Lung (tissue), 12 donors: Measurements from ENCODE around the gene MICAL2. TPM values are rescaled to one million over a fixed set of nuclear protein-coding genes. Genes with fewer than 3 reads are reported as not detected.

Source experiments
- ATAC-seq: fragments of 200-7000 bp; cut with Tn5 transposase; one replicate; pipeline ENCODE4 v1.9.1; 2020; ENCODE audit warnings: moderate number of reproducible peaks; ENCODE audit not compliant: insufficient read depth, low FRiP score
- DNase-seq, 3 donors: peaks; one replicate each; pipeline ENCODE4 v3.0.0-alpha.2; 2013 to 2017
- H3K27ac ChIP-seq, 2 donors: one replicate each; pipeline ENCODE4 v1.5.1; 2013; ENCODE audit warnings: mild to moderate bottlenecking in 2 of 2, moderate library complexity in 2 of 2, control low read depth in 1 of 2, inconsistent platforms in 1 of 2, low read depth in 1 of 2, low read length in 1 of 2
- H3K27me3 ChIP-seq, 3 donors: one replicate each; pipeline ENCODE4 v1.5.1; 2013; ENCODE audit warnings: low read length in 2 of 3; ENCODE audit not compliant: control insufficient read depth in 3 of 3, insufficient read depth in 3 of 3
- H3K36me3 ChIP-seq, 4 donors: one replicate each; pipeline ENCODE4 v1.5.1; 2013; ENCODE audit warnings: low read length in 4 of 4, mild to moderate bottlenecking in 1 of 4, moderate library complexity in 1 of 4; ENCODE audit not compliant: control insufficient read depth in 4 of 4, insufficient read depth in 4 of 4
- H3K4me1 ChIP-seq, 5 donors: one replicate each; pipeline ENCODE4 v1.5.1; 2013; ENCODE audit warnings: low read length in 5 of 5, mild to moderate bottlenecking in 2 of 5, moderate library complexity in 1 of 5; ENCODE audit not compliant: control insufficient read depth in 5 of 5, insufficient read depth in 5 of 5
- H3K4me3 ChIP-seq: one replicate; pipeline ENCODE4 v1.5.1; 2013; ENCODE audit warnings: mild to moderate bottlenecking, control low read depth, moderate library complexity
- H3K9ac ChIP-seq, 2 donors: one replicate each; pipeline ENCODE4 v1.5.1; 2013; ENCODE audit warnings: low read length in 2 of 2, control low read depth in 1 of 2; ENCODE audit not compliant: insufficient read depth in 1 of 2
- H3K9me3 ChIP-seq, 4 donors: one replicate each; pipeline ENCODE4 v1.5.1; 2013; ENCODE audit warnings: low read length in 3 of 4, mild to moderate bottlenecking in 1 of 4, moderate library complexity in 1 of 4; ENCODE audit not compliant: control insufficient read depth in 4 of 4, insufficient read depth in 3 of 4
- CTCF ChIP-seq: IDR thresholded peaks from 2 replicates; pipeline ENCODE4 v1.5.1; 2012; ENCODE audit warnings: mild to moderate bottlenecking; ENCODE audit errors: control extremely low read depth, extremely low read depth
- WGBS, 2 donors: extraction: QIAGEN DNeasy Blood & Tissue Kit; methylation state at CpG; one replicate each; pipeline ENCODE4 v1.1.7; 2013; 5-methylcytosine and 5-hydroxymethylcytosine counted together
- polyA plus RNA-seq, 2 donors: library from polyadenylated mRNA; stranded (reverse); fragments of 200-250 nt; gene quantifications; one replicate each; pipeline ENCODE4 v1.2.1, GENCODE V29; 2013
- total RNA-seq, 2 donors: library from RNA; depleted of rRNA in 1 of 2; stranded (reverse); fragments of >200 nt in 1 of 2; gene quantifications; one replicate each; pipeline ENCODE4 v1.2.1, GENCODE V29; 2014 to 2021
- donor health status: control.
- donor health status: control.
- donor health status: Bipolar disorder and iron deficiency.
- donor health status: healthy.
- donor health status: DM: yes; HTN: yes; CAD: no.

The MICAL2 gene
- total and polyA plus RNA-seq, 4 donors, result 38.2 to 218 (median 99.6) TPM

GRCh38 chr11:12066799-12067508 is 43.4 kb upstream of the MICAL2 start:
- Histone ChIP-seq H3K36me3 (no peaks in the 10 kb centered on the region), H3K9ac (no peak overlapping the region), H3K9me3 (no peaks in the 10 kb centered on the region), H3K27ac (peak overlapping the region; percentile 17 to 66), H3K27me3 (no peaks in the 10 kb centered on the region), H3K4me1 (peaks cover 0 to 10% (median 4%) of the 10 kb centered on the region in 5 donors), H3K4me3 (no peak overlapping the region)
- 23 to 38% methylated on average over 8 of the region's 8 CpGs for WGBS, 2 donors
- peak; percentile 44 for ATAC-seq
- peak; percentile 57 to 79 (median 70) for DNase-seq
- TF ChIP-seq CTCF, result no peak

GRCh38 chr11:12067796-12068357 is 42.5 kb upstream of the MICAL2 start:
- DNase-seq, result no peak
- H3K27ac ChIP-seq, result no peak overlapping the region
- TF ChIP-seq CTCF, result no peak

GRCh38 chr11:12069066-12069676 is 41.2 kb upstream of the MICAL2 start:
- no peak overlapping the region for H3K27ac ChIP-seq
- WGBS, 2 donors, result 82 to 83% methylated on average over 12 of the region's 12 CpGs
- peaks cover 0 to 10% (median 4%) of the 10 kb centered on the region in 5 donors for H3K4me1 ChIP-seq
- no peaks in the 10 kb centered on the region for H3K27me3 ChIP-seq
- DNase-seq, result no peak
- no peak for ATAC-seq
- no peaks in the 10 kb centered on the region for H3K9me3 ChIP-seq
- TF ChIP-seq CTCF, result no peak
- H3K4me3 ChIP-seq, result no peak overlapping the region
- H3K36me3 ChIP-seq, result no peaks in the 10 kb centered on the region
- no peak overlapping the region for H3K9ac ChIP-seq

More at GRCh38 chr11:12067796-12068357, 42.5 kb upstream of the MICAL2 start:
- H3K27me3 ChIP-seq, result no peaks in the 10 kb centered on the region
- 93 to 96% methylated on average over 5 of the region's 5 CpGs for WGBS, 2 donors
- no peak overlapping the region for H3K9ac ChIP-seq
- H3K4me1 ChIP-seq, result peaks cover 0 to 10% (median 4%) of the 10 kb centered on the region in 5 donors
- no peak for ATAC-seq
- no peaks in the 10 kb centered on the region for H3K36me3 ChIP-seq
- H3K4me3 ChIP-seq, result no peak overlapping the region
- H3K9me3 ChIP-seq, result no peaks in the 10 kb centered on the region
